Activated CD4-positive, alpha-beta T cell treated with anti-CD3 and anti-CD28 coated beads, Interleukin-2, Interleukin-4, amounts not matched to agents 100 ng/mL and 50 ng/mL, durations not matched to agents 16 hours and 8 hours (primary cell): ENCODE results near the gene TICAM1.

Experiments
- DNase-seq: peaks from one replicate; pipeline ENCODE4 v3.0.0-alpha.2; 2020; ENCODE audit warnings: low spot score

The TICAM1 gene

DNA sequence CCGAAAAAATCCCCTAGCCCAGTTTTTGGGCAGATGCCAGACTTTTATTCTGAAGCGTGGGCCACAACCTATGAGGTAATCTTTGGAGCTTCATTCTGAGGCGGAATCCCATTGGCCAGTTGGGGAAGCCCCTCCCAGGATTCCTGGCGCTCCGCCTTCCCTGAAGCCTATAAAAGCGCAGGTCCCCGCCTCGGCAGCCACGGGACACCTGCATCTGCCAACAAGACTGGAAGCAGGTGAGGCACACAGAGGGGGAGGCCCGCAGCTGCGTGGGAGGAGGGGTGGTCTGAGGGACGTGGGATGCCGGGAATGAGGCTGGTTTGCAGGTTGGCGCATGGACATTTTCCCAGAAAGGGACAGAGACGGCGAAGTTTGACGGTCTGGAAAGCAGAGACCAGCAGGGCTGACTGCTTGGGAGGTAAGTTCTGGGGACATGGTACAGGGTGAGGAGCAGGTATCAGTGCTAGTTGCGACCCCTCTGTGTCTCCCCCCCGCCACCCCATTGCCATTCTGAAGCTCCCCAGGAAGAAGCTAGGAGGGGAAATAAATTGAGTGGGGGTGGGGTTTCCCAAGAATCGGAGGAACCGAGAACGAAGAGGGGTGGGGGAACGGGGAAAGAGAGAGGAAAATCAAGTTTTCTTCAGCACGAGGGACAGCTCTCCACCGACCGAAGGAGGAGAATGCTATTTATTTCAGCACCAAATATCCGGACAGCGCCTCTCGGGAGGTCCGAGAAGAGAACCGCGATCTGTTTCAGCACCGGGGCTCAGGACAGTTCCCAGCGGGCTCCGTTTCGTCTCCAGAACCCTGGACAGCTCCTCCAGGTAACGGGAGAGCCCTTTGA is 62.4 kb downstream of the TICAM1 start:
- peak; percentile 73 for DNase-seq
